Neutrophil (primary cell): ENCODE data around the gene HOMER3.
"Not testable (repeated sequence)": the region's sequence is repeated elsewhere in the genome, so short reads cannot be mapped to it uniquely, and the experiment has no call there.

ENCODE experiments used
- H3K27ac ChIP-seq: fragments of 200-600 bp; sonication (generic); 2 replicates; pipeline ENCODE4 v1.5.1; 2016; ENCODE audit warnings: mild to moderate bottlenecking, moderate library complexity
- H3K27me3 ChIP-seq: fragments of 200-600 bp; sonication (generic); 2 replicates; pipeline ENCODE4 v1.6.0; 2016; ENCODE audit warnings: mild to moderate bottlenecking
- H3K36me3 ChIP-seq: fragments of 200-600 bp; sonication (generic); 2 replicates; pipeline ENCODE4 v1.5.1; 2017
- H3K4me1 ChIP-seq, 2 experiments: fragments of 200-600 bp in 1 of 2; sonication (generic) in 1 of 2; 1 replicate in 1 of 2; 2 replicates in 1 of 2; pipeline versions ENCODE4 v1.5.1 to v1.6.1; 2013 to 2016; ENCODE audit warnings: low read depth in 1 of 2, low read length in 1 of 2, mild to moderate bottlenecking in 1 of 2, moderate library complexity in 1 of 2; ENCODE audit not compliant: control insufficient read depth in 1 of 2, insufficient read depth in 1 of 2
- H3K4me3 ChIP-seq, 2 experiments: fragments of 200-600 bp in 1 of 2; sonication (generic) in 1 of 2; 1 replicate in 1 of 2; 2 replicates in 1 of 2; pipeline ENCODE4 v1.5.1; 2013 to 2016; ENCODE audit warnings: low read depth in 1 of 2, low read length in 1 of 2, mild to moderate bottlenecking in 1 of 2, moderate library complexity in 1 of 2
- H3K9me3 ChIP-seq: fragments of 200-600 bp; sonication (generic); 2 replicates; pipeline ENCODE4 v1.5.1; 2016
- CTCF ChIP-seq: fragments of 200-600 bp; sonication (generic); IDR thresholded peaks from 2 replicates; pipeline ENCODE4 v1.5.1; 2016; ENCODE audit warnings: antibody characterized with exemption

HOMER3 gene

GRCh38 chr19:18954094-18954493 lies 13.1 kb upstream of the HOMER3 start:
- Histone ChIP-seq H3K4me3 (no peak overlapping the region), H3K36me3 (no peaks in the 10 kb centered on the region), H3K27me3 (no peaks in the 10 kb centered on the region), H3K9me3 (no peaks in the 10 kb centered on the region), H3K27ac (no peak overlapping the region), H3K4me1 (no peaks in the 10 kb centered on the region)
- no peak for TF ChIP-seq CTCF

GRCh38 chr19:18952364-18953003 lies 11.5 kb upstream of the HOMER3 start:
- not testable (repeated sequence) for H3K27me3 ChIP-seq, H3K9me3 ChIP-seq, H3K4me3 ChIP-seq, H3K27ac ChIP-seq, H3K36me3 ChIP-seq, H3K4me1 ChIP-seq

- TF ChIP-seq CTCF, result no peak
- no peaks in the 10 kb centered on the region for H3K9me3 ChIP-seq
- H3K36me3 ChIP-seq, result no peaks in the 10 kb centered on the region
- H3K27ac ChIP-seq, result no peak overlapping the region
- H3K27me3 ChIP-seq, result no peaks in the 10 kb centered on the region
- H3K4me1 ChIP-seq, result no peaks in the 10 kb centered on the region
- no peak overlapping the region for H3K4me3 ChIP-seq
These were observed 10.8 kb upstream of the HOMER3 start for GRCh38 chr19:18951721-18952281.

- no peaks in the 10 kb centered on the region for H3K27me3 ChIP-seq
- H3K9me3 ChIP-seq, result no peaks in the 10 kb centered on the region
- no peaks in the 10 kb centered on the region for H3K36me3 ChIP-seq
- no peak overlapping the region for H3K4me3 ChIP-seq
- H3K4me1 ChIP-seq, result peaks cover 6 to 8% of the 10 kb centered on the region in 2 experiments
- TF ChIP-seq CTCF, result no peak
- H3K27ac ChIP-seq, result no peak overlapping the region
These were observed 8.8 kb upstream of the HOMER3 start for GRCh38 chr19:18949858-18950257.

GRCh38 chr19:18948976-18949356 lies 7.9 kb upstream of the HOMER3 start:
- TF ChIP-seq CTCF, result no peak
- H3K27me3 ChIP-seq, result no peaks in the 10 kb centered on the region
- no peak overlapping the region for H3K27ac ChIP-seq
- no peaks in the 10 kb centered on the region for H3K36me3 ChIP-seq
- no peak overlapping the region for H3K4me3 ChIP-seq
- peaks cover 9 to 16% of the 10 kb centered on the region in 2 experiments for H3K4me1 ChIP-seq
- H3K9me3 ChIP-seq, result no peaks in the 10 kb centered on the region

- no peaks in the 10 kb centered on the region for H3K27me3 ChIP-seq
- no peak for TF ChIP-seq CTCF
- H3K27ac ChIP-seq, result no peak overlapping the region
- H3K36me3 ChIP-seq, result no peaks in the 10 kb centered on the region
- H3K4me3 ChIP-seq, result no peak overlapping the region
- H3K4me1 ChIP-seq, result peaks cover 9 to 17% of the 10 kb centered on the region in 2 experiments
- H3K9me3 ChIP-seq, result no peaks in the 10 kb centered on the region
These were observed 7.3 kb upstream of the HOMER3 start for GRCh38 chr19:18948075-18948975.
